ENCODE measurements around the gene P4HTM.

P4HTM gene, protein sequence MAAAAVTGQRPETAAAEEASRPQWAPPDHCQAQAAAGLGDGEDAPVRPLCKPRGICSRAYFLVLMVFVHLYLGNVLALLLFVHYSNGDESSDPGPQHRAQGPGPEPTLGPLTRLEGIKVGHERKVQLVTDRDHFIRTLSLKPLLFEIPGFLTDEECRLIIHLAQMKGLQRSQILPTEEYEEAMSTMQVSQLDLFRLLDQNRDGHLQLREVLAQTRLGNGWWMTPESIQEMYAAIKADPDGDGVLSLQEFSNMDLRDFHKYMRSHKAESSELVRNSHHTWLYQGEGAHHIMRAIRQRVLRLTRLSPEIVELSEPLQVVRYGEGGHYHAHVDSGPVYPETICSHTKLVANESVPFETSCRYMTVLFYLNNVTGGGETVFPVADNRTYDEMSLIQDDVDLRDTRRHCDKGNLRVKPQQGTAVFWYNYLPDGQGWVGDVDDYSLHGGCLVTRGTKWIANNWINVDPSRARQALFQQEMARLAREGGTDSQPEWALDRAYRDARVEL

DNA sequence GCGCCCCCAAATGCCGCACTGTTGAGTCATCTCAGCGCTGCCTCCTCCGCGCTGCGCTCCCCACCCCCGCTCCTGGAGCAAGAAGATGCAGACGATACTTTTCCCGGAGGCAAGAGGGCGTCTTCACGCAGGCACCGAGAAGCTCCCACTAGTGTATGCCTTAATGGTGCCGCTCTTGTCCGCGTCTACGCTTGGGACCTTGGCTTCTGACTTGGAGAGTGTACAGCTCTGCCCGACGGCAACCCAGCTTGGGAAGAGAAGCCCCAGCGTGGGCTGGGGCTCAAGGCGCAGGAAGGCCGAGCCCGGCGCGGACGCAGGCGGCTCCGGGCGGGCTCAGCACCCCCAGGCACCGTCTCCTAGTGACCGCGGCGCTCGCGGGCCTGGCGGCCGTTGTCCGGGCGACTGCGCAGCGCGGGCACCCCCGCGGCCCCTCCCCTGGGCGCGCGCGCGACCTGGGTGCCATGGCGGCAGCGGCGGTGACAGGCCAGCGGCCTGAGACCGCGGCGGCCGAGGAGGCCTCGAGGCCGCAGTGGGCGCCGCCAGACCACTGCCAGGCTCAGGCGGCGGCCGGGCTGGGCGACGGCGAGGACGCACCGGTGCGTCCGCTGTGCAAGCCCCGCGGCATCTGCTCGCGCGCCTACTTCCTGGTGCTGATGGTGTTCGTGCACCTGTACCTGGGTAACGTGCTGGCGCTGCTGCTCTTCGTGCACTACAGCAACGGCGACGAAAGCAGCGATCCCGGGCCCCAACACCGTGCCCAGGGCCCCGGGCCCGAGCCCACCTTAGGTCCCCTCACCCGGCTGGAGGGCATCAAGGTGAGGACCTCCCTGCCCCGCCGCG, at the start of gene P4HTM:
TSS of gene P4HTM (plus strand) at position 446 of the 840 bp plus-strand sequence. CDS start at position 462, 16 bp downstream.
- no peak for DNase-seq

DNA sequence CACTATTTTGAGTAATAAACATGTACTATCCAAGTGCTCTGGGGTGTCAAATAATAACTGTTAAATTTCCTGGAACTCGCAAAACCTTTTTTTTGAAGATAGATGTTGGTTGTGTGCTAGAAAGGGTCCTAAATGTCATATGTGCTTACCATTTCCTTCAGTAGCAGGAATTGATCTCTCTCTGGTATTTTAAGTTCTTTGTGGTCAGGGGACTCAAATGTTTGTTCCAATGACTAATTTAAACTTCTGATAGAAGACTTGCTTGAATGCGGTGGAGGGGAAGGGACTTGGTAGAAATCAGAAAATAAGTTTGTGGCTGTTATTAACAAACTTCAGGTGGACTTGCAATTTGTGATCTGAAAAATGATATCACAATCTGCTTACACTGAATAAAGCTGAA, 44.6 kb upstream of the P4HTM start:
- no peak for DNase-seq

DNA sequence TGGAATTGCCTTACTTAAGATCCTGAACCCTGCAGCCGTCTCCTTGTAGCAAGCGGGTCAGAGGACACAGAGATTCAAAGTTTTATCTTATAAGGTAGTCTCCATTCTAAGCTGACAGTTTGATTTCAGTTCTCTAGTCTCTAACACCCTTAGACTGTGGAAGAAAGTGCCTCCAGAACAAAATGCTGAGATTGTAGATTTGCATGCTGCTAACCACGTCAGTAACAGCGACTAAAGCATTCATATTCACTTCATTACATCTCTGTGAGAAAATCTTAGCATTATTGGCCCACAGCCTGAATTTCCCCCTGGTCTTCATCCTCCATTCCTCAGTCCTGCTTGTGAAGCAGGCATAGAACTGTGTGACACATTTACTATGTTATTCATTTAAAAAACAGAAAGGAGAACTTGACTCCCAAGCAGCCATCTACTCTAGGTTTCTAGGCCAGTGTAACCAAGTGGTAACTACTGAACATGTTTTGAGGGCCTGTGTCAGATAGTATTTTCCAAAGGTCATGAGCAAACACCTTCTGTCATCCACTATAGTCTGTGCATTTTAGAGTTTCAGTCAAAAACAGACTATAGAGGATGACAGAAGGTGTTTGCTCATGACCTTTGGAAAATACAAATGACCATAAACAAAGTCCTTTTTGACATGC, 44.0 kb upstream of the P4HTM start:
- no peak for DNase-seq

DNA sequence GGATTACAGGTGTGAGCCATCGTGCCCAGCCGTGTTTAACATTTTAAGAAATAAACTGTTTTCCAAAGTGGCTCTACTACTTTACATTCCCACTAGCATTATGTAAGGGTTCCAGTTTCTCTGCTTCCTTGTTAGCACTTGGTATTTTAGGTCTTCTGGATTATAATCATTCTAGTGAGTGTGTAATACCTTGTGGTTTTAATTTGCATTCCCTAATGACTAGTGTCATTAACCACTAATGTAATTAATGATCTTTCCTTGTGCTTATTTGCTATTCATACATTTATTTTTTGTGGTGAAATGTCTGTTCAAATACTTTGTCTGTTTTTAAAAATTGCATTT, 40.7 kb upstream of the P4HTM start:
- no peak for DNase-seq

DNA sequence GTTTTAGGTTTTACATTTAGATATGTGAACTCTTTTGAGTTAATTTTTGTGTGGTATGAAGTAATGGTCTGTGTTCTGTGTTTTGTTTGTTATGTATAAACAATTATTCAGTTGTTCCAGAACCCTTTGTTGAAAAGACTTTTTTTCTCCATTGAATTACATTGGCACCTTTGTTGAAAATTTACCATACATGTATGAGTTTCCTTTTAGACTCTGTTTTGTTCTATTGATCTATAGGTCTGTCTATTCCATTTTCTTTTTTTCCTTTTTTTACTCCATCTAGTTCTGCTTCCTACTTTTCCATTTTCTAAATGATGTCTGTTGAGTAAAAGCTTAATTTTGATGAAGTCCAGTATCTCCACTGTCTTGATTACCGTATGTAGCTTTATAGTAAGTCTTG, 40.0 kb upstream of the P4HTM start:
- no peak for DNase-seq

DNA sequence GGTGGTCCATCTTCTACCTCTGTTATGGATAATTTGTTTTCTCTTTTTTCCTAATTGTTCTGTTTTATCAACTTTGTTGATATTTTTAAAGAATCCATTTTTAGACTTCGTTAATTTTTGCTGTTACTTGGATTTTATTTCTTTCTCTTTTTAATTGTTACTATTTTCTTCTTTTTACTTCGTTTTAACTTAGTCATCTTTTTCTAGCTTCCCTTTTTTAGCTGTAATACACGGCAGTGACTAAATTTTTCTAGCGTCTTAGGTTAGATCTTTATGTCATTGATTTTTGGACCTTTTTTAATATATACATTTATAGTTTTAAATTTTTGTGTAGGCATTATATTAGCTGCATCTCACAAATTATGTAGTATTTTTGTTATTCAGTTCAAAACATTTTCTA, 38.3 kb upstream of the P4HTM start:
- DNase-seq = no peak

DNA sequence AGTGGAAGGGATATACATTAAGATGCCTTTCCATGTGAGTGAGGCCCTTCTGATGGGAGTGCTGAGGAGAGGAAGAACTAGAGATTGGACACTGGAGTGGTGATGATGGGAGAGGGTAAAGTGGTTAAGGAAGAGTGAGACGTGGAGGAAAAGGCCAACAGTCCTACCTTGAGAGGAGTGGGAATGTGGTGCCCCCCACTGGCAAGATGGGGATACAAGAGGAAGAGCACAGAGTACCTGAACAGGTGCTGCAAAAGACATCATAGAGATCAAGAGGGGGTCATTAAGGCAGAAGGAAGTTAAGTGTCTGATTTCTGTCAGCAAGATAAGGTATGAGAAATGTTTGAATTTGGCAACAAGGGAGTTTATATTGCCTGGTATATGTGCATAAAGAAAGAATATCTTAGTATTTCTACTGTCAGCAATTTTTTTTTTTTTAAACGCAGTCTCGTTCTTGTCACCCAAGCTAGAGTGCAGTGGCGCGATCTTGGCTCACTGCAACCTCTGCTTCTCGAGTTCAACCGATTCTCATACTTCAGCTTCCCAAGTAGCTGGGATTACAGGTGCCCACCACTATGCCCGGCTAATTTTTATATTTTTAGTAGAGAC, 37.4 kb upstream of the P4HTM start:
- no peak for DNase-seq

DNA sequence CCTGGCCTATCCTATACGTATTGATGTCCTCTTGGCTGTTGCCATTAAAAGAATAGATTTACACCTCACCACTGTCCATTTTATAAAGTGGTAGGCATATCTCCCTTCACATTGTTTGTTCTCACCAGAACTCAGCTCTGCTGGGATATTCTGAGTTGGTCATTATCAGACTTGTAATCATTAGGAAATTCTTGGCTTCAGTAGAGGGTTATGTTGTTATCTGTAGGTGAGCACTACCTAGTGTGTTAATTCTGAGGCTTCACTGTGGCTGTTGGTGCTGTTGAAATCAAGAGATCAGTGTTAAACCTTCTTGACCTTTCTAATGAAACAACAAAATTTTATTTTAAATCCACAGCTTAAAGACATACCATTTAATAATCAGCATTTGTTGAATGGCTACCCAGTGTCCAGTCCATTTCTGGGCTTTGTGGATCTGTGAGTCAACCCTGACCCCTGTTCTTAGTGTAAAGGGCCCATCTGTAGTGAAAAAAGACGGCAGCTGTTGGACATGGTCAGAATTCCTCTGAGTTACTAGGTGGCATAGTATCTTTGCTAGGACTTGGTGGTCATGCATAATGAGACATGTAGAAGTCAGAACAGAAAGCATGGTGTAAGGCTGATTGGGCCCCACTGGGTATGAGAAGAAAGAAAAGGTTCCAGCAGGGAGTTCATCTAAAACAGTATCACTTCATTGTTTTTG, 32.9 kb upstream of the P4HTM start:
- DNase-seq = no peak

DNA sequence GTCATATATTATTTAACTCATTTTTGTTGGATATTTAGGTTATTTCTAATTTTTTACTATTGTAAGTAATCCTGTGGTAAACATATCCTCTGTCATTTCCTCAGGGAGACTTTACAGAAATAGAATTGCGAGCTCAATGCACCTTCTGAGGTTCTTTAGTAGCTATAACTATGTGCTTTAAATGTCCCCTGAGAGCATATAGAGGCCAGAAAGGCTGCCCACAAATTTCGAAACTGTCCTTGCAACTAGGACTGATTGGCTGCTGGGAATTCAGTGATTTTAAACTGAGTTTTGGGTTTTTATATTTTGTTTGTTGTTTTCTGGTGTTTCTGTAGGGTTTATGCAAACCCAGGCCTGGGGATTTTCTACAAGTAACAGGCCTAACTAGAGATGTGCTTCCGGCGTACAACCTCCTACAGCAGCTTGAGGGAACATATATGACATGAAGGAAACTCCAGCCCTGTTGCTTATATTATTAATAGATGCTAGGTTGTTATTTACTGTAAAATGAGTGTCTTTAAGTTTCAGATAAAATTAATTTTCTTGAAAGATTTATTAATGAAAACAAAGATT, 29.1 kb upstream of the P4HTM start:
- no peak for DNase-seq

DNA sequence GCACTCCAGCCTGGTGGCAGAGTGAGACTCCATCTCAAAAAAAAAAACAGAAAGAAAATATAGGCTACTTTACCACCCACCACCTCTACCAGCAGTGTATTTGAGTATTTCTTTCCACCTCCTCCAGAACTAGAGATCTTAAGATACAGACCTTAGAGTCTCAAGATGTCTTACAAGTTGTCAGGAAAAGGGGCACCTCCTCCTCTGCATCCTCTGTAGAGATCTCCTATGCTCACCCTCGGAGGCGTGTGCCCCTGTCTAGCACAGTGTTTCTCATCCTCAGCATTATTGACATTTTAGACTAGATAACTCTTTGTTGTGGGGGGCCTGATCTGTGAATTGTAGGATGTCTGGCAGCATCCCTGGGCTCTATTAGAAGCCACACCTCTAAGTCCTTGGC, 27.7 kb upstream of the P4HTM start:
- DNase-seq = no peak

DNA sequence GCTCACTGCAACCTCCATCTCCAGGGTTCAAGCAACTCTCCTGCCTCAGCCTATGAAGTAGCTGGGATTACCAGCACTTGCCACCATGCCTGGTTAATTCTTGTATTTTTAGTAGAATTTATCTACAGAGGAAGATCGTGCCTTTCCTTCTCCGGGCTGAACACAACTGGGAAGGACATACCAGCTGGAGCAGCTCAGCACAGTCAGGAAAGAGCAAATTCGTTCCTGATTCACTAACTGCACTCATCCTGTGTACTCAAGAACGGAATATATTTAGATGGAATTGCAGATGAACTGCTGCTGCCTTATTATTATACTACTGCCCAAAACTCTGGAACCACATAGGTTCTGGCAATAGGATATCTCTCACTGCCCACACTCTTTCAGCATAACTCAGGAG, 27.1 kb upstream of the P4HTM start:
- DNase-seq = no peak

DNA sequence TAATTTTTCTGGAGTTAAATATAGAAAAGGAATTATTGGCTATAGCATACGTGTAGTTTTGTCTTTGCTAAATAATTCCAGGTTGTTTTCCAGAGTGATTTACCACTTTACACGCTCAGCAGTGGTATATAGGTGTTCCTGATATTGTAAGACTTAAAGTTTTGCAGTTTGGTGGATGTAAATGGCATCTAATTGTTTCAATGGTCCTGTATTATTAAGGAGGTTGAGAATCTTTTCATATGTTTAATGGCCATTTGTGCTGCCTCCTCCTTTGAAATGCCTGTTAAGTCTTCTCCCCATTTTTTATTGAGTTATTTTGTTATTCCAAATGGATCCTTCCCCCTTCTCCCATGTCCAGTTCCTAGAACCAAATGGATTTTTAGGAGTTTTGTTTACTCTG, 26.4 kb upstream of the P4HTM start:
- no peak for DNase-seq

DNA sequence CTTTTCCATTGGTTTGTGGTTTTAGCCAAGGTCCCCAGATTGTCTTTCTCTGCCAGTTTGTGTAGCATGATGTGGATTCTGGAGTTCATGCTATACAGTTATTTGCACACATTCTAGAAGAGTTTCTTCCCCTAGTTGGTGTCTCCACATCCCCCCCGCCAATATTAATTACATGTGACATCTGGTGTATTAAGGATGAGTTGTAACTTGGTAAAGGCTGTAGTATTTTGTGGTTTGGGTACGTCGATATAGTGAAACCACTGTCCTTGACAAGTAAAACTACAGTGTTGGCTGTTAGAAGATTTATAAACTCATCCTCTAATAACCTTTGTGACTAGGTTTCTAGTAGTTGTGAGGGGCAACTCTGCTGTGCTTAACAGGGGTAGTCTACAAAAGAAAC, 23.7 kb upstream of the P4HTM start:
- DNase-seq = no peak

DNA sequence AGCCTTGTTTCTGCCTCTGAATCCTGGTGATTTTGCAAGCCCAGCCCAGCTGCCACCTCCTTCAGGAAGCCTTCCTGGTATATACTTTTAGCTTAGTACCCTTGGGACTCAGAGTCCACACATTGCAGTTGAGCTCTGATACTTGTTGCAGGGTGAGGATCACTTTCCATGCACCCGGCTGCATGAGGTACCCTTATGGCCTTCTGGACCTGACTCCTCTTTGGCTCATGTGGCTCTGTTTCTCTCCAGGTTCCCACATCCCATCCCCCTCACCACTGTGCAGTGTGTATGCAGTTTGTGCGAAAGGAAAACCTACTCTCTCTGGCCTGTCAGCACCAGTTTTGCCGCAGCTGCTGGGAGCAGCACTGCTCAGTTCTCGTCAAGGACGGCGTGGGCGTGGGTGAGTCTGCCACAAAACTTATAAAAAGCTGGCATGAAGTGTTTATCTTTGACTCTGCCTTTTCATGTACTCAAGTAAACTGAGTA, 23.1 kb upstream of the P4HTM start:
- no peak for DNase-seq

DNA sequence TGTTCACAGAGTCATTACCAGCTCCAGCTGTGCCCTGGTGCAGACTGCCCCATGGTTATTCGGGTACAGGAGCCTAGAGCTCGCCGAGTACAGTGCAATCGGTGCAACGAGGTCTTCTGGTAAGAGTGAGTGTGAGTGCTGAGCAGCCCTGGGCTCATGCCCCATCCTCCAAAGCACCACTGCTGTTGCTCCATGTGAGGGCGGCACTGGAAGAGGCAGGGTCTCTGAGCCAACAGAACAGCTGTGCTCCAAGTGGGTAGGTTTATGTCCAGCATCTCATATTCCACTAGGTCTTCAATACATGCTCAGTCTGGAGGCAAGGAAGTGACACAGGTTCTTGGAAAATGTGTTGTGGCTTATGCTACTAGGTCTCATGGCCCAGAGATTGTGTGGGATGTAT, 19.5 kb upstream of the P4HTM start:
- no peak for DNase-seq

DNA sequence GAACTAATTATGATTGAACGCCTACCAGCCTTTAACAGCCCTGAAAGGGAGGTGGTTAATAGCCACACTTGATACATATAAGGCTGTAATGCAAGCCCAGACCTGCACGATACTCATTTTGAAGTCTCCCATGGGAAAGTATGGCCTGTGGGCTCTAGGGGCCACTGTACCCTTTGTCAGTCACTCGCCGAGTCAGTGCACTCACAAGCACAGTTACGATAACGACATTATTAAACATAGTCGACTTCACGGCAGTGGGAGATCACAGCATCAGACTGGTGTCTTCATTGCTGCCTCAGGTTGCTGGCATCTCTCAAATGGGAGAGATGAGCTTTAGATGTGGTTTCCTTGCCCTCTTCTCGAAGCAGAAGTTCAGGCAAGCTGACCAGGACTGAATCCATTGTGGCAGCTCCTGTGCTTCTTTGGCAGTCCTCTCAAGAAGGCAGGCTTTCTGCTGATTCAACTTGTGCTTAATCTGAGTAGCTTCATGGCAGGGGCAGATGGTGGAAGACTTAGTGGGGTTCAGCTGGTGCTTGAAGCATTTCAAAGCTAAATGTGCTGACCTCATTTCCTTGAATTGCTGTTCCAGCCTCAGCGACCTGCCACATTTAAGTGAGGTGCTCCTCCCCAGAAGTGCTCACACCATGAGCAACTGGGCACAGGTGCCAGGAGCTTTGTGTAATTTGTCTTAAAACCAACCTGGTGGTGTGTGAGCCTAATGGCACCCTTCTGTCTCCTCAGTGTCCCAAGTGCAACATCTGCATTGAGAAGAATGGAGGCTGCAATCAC, 15.8 kb upstream of the P4HTM start:
- DNase-seq = no peak

DNA sequence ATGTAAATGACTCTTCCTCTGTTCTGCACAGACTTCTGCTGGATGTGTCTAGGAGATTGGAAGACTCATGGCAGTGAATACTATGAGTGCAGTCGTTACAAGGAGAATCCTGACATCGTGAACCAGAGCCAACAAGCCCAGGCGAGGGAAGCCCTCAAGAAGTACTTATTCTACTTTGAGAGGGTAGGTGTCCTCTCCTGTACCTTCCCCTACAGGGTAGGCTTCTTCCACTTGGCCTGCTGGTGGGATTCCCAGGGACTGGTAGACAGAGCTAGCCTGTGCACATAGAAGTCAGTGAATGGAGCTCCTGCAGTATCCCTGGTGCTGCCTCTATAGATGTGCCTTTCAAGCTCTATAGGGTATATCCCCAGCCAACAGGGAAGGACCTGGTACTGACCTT, 10.6 kb upstream of the P4HTM start:
- no peak for DNase-seq

DNA sequence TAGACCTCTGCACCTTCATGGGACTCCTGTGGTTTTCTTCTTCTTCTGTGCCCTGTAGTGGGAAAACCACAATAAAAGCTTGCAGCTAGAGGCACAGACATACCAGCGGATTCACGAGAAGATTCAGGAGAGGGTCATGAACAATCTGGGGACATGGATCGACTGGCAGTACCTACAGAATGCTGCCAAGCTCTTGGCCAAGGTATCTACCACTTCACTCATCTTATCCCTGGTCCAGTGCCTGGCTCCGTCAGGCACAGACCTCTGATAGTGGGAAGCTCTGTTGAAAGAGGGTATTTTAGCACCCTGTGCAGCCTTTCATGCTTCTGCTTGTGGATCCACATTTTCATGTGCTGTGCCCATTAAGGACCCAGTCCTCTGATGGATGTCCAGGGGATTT, 9.7 kb upstream of the P4HTM start:
- no peak for DNase-seq

DNA sequence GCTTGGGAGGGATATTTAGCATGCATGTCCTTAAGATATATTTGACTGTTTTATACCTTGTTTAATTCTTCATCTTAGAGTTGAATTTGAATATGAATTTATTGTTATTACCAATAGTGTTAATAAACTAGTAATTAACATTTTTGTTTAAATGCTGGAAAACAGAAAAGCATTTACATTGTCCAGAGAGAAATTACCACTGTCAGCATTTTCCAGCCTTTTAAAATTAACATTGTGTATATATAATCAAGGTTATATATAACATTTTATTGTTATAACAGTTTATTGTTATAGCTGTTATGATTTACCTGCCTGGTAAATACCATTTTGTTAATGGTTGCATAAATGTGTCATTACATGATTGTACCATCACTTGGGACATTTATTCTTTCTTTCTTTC, 8.0 kb upstream of the P4HTM start:
- DNase-seq = no peak

DNA sequence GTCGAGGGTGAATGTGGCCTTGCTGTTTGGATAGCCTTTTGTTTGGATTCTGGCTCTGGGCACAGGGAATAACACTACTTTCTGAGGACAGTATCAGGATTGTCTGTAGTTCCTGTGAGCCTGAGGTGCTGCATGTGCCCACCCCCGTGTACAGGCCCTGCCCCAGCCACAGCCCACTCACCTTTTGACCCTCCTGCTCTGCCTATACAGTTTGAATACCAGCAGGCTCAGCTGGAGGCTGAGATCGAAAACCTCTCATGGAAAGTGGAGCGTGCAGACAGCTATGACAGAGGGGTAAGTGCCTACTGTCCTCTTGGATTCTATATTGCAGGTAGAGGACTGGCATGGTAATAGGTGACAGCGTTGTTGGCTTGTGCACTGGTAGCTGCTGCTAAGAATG, 7.4 kb upstream of the P4HTM start:
- DNase-seq = no peak

DNA sequence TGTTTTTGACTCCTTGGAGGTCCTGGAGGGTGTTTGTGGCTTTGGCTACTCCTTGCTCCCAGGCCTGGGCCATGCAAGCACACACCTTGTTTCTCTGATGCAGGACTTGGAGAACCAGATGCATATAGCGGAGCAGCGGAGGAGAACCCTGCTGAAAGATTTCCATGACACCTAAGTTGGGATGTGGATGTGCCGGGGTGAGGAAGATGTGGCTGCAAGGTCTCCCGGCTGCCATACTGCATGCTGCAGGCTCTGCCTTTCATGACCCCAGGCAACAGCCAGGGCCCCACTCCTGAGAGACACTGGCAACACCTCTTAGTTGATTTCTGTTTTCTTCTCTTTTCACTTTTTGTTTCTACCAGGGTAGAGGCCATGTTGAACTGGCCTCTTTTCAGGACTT, 6.9 kb upstream of the P4HTM start:
- DNase-seq = no peak

All from NCI-H2081 treated with DMSO at 0.1 percent for 48 hours (cell line).